GM23248 (cell line): ENCODE data around the gene EXOC3L1.

Experiments used
- EZH2 ChIP-seq: fragments of 200-600 bp; sonication (generic); IDR thresholded peaks from 2 replicates; pipeline ENCODE4 v1.6.1; 2018; ENCODE audit warnings: antibody characterized with exemption, mild to moderate bottlenecking; ENCODE audit not compliant: insufficient read depth, poor library complexity, severe bottlenecking
- EZH2phosphoT487 ChIP-seq: fragments of 200-600 bp; sonication (generic); IDR thresholded peaks from 2 replicates; pipeline ENCODE4 v1.6.1; 2018; ENCODE audit warnings: antibody characterized with exemption, moderate library complexity, mild to moderate bottlenecking, low read depth; ENCODE audit not compliant: insufficient read depth

GRCh38 chr16:67162506-67163163, 27.3 kb downstream of the EXOC3L1 start:
- TF ChIP-seq EZH2phosphoT487: no peak
- no peak for TF ChIP-seq EZH2
